GM23338 (cell line): ENCODE measurements around the gene OR2S2.

Experiments
- CREB1 ChIP-seq: fragments of 250-450 bp; sonication (Bioruptor Pico); IDR thresholded peaks from 2 replicates; pipeline ENCODE4 v1.5.0; 2020; ENCODE audit warnings: low read depth, mild to moderate bottlenecking, moderate library complexity
- EZH2 ChIP-seq: fragments of 200-600 bp; sonication (generic); IDR thresholded peaks from one replicate; pipeline ENCODE4 v1.8.0; 2017; ENCODE audit warnings: antibody characterized with exemption, mild to moderate bottlenecking, low read depth; ENCODE audit not compliant: unreplicated experiment
- EZH2phosphoT487 ChIP-seq: fragments of 200-600 bp; sonication (generic); IDR thresholded peaks from one replicate; pipeline ENCODE4 v1.8.1; 2018; ENCODE audit warnings: antibody characterized with exemption; ENCODE audit not compliant: unreplicated experiment
- JUNB ChIP-seq: IDR thresholded peaks from one replicate; pipeline ENCODE4 v1.6.1; 2016; ENCODE audit warnings: antibody characterized with exemption; ENCODE audit not compliant: unreplicated experiment
- NANOG ChIP-seq: IDR thresholded peaks from 2 replicates; pipeline ENCODE4 v1.6.1; 2016; ENCODE audit warnings: antibody characterized with exemption, borderline replicate concordance
- POLR2AphosphoS5 ChIP-seq: IDR thresholded peaks from 2 replicates; pipeline ENCODE4 v1.6.1; 2016; ENCODE audit warnings: antibody characterized with exemption, low read depth
- STAT1 ChIP-seq: IDR thresholded peaks from one replicate; pipeline ENCODE4 v1.6.1; 2016; ENCODE audit warnings: antibody characterized with exemption; ENCODE audit not compliant: unreplicated experiment
- ZNF114 ChIP-seq: fragments of 250-450 bp; sonication (Bioruptor Pico); IDR thresholded peaks from 2 replicates; pipeline ENCODE4 v1.5.0; 2020; ENCODE audit warnings: mild to moderate bottlenecking, moderate library complexity
- ZNF331 ChIP-seq: fragments of 250-450 bp; sonication (Bioruptor Pico); IDR thresholded peaks from 2 replicates; pipeline ENCODE4 v1.5.0; 2020; ENCODE audit warnings: low read depth, mild to moderate bottlenecking, moderate library complexity
- TF ChIP-seq, protein P1 (sequence below), 2 experiments: fragments of 200-600 bp in 1 of 2; sonication (generic) in 1 of 2; conservative IDR thresholded peaks; 2 replicates each; pipeline versions ENCODE4 v1.5.1 to v1.6.1; 2016 to 2017; ENCODE audit warnings: antibody characterized with exemption in 2 of 2, low read depth in 2 of 2, mild to moderate bottlenecking in 2 of 2, moderate library complexity in 1 of 2
- TF ChIP-seq, protein P2 (sequence below): IDR thresholded peaks from one replicate; pipeline ENCODE4 v1.6.1; 2018; ENCODE audit warnings: antibody characterized with exemption; ENCODE audit not compliant: unreplicated experiment
- TF ChIP-seq, protein P3 (sequence below): IDR thresholded peaks from 2 replicates; pipeline ENCODE4 v1.6.1; 2016; ENCODE audit warnings: antibody characterized with exemption

DNA sequence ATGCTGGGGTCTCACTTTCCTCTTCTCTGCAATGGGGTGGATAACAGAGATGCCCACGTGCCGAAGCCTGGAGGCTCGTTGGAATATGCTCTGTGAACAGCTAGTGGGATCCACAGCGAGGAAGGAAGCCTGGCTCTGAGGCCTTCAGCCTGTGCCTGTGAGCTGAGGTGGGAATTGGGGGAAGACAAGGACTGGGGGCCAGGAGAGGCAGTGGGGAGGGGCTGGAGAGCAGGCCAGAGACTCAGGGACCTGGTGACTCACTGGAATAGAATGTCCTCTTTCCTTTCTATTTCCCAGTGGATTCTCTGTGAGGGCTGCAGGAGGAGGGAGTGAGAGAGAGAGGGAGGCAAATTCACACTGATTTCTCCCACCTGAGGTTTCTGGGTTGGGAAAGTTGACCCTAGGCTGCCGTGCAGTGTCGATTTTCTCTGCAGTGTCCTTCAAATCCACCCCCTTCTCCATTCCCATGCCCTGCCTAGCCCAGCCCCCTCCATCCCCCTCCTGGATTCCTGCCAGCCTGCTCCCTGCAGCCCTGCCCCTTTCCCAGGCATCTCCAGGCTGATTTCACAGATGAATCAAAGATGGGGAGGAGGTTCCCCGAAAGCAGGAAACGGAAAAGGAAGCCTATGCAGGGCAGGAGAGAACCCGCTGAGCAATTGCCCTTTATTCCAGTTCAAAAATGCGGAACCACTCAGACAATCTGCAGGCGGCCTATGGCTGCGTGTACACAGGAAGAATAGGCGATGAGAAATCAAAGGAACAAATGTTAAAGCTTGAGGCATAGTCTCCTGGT lies 50.0 kb downstream of the OR2S2 start:
- TF ChIP-seq, protein P1, sequence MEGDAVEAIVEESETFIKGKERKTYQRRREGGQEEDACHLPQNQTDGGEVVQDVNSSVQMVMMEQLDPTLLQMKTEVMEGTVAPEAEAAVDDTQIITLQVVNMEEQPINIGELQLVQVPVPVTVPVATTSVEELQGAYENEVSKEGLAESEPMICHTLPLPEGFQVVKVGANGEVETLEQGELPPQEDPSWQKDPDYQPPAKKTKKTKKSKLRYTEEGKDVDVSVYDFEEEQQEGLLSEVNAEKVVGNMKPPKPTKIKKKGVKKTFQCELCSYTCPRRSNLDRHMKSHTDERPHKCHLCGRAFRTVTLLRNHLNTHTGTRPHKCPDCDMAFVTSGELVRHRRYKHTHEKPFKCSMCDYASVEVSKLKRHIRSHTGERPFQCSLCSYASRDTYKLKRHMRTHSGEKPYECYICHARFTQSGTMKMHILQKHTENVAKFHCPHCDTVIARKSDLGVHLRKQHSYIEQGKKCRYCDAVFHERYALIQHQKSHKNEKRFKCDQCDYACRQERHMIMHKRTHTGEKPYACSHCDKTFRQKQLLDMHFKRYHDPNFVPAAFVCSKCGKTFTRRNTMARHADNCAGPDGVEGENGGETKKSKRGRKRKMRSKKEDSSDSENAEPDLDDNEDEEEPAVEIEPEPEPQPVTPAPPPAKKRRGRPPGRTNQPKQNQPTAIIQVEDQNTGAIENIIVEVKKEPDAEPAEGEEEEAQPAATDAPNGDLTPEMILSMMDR (conservative IDR thresholded peaks at IDR 0.05; ENCODE audit: low read depth in 2 of 2) = no peak
- TF ChIP-seq, protein P2, sequence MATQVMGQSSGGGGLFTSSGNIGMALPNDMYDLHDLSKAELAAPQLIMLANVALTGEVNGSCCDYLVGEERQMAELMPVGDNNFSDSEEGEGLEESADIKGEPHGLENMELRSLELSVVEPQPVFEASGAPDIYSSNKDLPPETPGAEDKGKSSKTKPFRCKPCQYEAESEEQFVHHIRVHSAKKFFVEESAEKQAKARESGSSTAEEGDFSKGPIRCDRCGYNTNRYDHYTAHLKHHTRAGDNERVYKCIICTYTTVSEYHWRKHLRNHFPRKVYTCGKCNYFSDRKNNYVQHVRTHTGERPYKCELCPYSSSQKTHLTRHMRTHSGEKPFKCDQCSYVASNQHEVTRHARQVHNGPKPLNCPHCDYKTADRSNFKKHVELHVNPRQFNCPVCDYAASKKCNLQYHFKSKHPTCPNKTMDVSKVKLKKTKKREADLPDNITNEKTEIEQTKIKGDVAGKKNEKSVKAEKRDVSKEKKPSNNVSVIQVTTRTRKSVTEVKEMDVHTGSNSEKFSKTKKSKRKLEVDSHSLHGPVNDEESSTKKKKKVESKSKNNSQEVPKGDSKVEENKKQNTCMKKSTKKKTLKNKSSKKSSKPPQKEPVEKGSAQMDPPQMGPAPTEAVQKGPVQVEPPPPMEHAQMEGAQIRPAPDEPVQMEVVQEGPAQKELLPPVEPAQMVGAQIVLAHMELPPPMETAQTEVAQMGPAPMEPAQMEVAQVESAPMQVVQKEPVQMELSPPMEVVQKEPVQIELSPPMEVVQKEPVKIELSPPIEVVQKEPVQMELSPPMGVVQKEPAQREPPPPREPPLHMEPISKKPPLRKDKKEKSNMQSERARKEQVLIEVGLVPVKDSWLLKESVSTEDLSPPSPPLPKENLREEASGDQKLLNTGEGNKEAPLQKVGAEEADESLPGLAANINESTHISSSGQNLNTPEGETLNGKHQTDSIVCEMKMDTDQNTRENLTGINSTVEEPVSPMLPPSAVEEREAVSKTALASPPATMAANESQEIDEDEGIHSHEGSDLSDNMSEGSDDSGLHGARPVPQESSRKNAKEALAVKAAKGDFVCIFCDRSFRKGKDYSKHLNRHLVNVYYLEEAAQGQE = no peak
- no peak for TF ChIP-seq EZH2
- no peak for TF ChIP-seq POLR2AphosphoS5
- no peak for TF ChIP-seq CREB1 (CRISPR knock-in tag)
- no peak for TF ChIP-seq ZNF114
- no peak for TF ChIP-seq JUNB
- TF ChIP-seq EZH2phosphoT487 = no peak
- no peak for TF ChIP-seq STAT1
- TF ChIP-seq NANOG = no peak
- TF ChIP-seq ZNF331 = no peak
- TF ChIP-seq, protein P3, sequence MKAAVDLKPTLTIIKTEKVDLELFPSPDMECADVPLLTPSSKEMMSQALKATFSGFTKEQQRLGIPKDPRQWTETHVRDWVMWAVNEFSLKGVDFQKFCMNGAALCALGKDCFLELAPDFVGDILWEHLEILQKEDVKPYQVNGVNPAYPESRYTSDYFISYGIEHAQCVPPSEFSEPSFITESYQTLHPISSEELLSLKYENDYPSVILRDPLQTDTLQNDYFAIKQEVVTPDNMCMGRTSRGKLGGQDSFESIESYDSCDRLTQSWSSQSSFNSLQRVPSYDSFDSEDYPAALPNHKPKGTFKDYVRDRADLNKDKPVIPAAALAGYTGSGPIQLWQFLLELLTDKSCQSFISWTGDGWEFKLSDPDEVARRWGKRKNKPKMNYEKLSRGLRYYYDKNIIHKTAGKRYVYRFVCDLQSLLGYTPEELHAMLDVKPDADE = no peak
